ENCODE results near the gene SYNDIG1.

Gene SYNDIG1

GRCh38 chr20:24658920-24659660 lies 189.7 kb downstream of the SYNDIG1 start:
- no peak for DNase-seq (ENCODE audit: low spot score)

- DNase-seq (ENCODE audit: low spot score) = no peak
Measured at GRCh38 chr20:24659835-24660234, 190.4 kb downstream of the SYNDIG1 start.

GRCh38 chr20:24660651-24661050 lies 191.2 kb downstream of the SYNDIG1 start:
- DNase-seq (ENCODE audit: low spot score) = no peak

GRCh38 chr20:24661255-24661654 lies 191.8 kb downstream of the SYNDIG1 start:
- no peak for DNase-seq (ENCODE audit: low spot score)

GRCh38 chr20:24662322-24662721 lies 192.9 kb downstream of the SYNDIG1 start:
- DNase-seq (ENCODE audit: low spot score) = no peak

GRCh38 chr20:24662752-24663365 lies 193.4 kb downstream of the SYNDIG1 start:
- no peak for DNase-seq (ENCODE audit: low spot score)

GRCh38 chr20:24663496-24663895 lies 194.1 kb downstream of the SYNDIG1 start:
- DNase-seq (ENCODE audit: low spot score) = no peak

GRCh38 chr20:24664266-24664986 lies 195.0 kb downstream of the SYNDIG1 start:
- DNase-seq (ENCODE audit: low spot score) = no peak

GRCh38 chr20:24665196-24665595 lies 195.8 kb downstream of the SYNDIG1 start:
- DNase-seq (ENCODE audit: low spot score) = no peak

- no peak for DNase-seq (ENCODE audit: low spot score)
Measured at GRCh38 chr20:24665741-24666191, 196.3 kb downstream of the SYNDIG1 start.

GRCh38 chr20:24667689-24668383 lies 198.4 kb downstream of the SYNDIG1 start:
- no peak for DNase-seq (ENCODE audit: low spot score)

GRCh38 chr20:24668384-24668702 lies 198.9 kb downstream of the SYNDIG1 start:
- no peak for DNase-seq (ENCODE audit: low spot score)

- no peak for DNase-seq (ENCODE audit: low spot score)
Measured at GRCh38 chr20:24668791-24669190, 199.4 kb downstream of the SYNDIG1 start.

GRCh38 chr20:24669701-24670100 lies 200.3 kb downstream of the SYNDIG1 start:
- DNase-seq (ENCODE audit: low spot score) = no peak

- DNase-seq (ENCODE audit: low spot score) = no peak
Measured at GRCh38 chr20:24670341-24670872, 201.0 kb downstream of the SYNDIG1 start.

GRCh38 chr20:24670981-24671380 lies 201.6 kb downstream of the SYNDIG1 start:
- no peak for DNase-seq (ENCODE audit: low spot score)

GRCh38 chr20:24672181-24672880 lies 202.9 kb downstream of the SYNDIG1 start:
- DNase-seq (ENCODE audit: low spot score) = no peak

- DNase-seq (ENCODE audit: low spot score) = no peak
Measured at GRCh38 chr20:24672886-24673677, 203.7 kb downstream of the SYNDIG1 start.

GRCh38 chr20:24673678-24674570 lies 204.5 kb downstream of the SYNDIG1 start:
- DNase-seq (ENCODE audit: low spot score) = no peak

Measured in HuH-7.5 (cell line).